Activated CD4-positive, alpha-beta T cell treated with anti-CD3 and anti-CD28 coated beads, Interleukin-10, Interleukin-2, amounts not matched to agents 100 ng/mL and 50 ng/mL, durations not matched to agents 16 hours and 8 hours (primary cell): ENCODE measurements around the gene AOC3.

Experiments
- DNase-seq: peaks from one replicate; pipeline ENCODE4 v3.0.0-alpha.2; 2020

The AOC3 gene, protein sequence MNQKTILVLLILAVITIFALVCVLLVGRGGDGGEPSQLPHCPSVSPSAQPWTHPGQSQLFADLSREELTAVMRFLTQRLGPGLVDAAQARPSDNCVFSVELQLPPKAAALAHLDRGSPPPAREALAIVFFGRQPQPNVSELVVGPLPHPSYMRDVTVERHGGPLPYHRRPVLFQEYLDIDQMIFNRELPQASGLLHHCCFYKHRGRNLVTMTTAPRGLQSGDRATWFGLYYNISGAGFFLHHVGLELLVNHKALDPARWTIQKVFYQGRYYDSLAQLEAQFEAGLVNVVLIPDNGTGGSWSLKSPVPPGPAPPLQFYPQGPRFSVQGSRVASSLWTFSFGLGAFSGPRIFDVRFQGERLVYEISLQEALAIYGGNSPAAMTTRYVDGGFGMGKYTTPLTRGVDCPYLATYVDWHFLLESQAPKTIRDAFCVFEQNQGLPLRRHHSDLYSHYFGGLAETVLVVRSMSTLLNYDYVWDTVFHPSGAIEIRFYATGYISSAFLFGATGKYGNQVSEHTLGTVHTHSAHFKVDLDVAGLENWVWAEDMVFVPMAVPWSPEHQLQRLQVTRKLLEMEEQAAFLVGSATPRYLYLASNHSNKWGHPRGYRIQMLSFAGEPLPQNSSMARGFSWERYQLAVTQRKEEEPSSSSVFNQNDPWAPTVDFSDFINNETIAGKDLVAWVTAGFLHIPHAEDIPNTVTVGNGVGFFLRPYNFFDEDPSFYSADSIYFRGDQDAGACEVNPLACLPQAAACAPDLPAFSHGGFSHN

GRCh38 chr17:42850954-42851353 is at the start of gene AOC3:
TSS of gene AOC3 (plus strand) at chr17:42851199. CDS start at chr17:42851344, 145 bp downstream.
- DNase-seq, result no peak

GRCh38 chr17:42803074-42803883 is 47.7 kb upstream of the AOC3 start:
- no peak for DNase-seq

DNA sequence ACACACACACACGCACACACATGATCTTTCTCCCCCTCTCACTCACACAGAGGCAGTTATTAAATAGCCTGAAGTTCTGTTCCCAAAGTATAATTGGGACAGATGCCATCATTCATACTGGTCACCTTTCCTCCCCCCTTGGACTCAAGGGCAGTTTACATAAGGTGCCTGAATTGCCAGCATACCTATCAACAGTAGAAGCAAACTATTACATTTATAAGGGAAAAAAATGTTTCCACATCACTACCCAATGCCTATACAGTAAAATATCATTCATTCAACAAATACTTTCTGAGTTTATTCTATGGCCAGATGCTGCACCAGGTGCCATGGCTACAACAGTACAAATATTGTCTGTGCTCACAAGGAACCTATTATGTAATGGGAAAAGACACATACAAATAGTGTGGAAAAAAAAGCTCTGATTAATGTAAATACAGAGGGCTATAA is 46.1 kb upstream of the AOC3 start:
- DNase-seq, result no peak

- no peak for DNase-seq
These were observed 44.8 kb upstream of the AOC3 start for GRCh38 chr17:42806249-42806648.

GRCh38 chr17:42809250-42809649 is 41.7 kb upstream of the AOC3 start:
- DNase-seq, result no peak

DNA sequence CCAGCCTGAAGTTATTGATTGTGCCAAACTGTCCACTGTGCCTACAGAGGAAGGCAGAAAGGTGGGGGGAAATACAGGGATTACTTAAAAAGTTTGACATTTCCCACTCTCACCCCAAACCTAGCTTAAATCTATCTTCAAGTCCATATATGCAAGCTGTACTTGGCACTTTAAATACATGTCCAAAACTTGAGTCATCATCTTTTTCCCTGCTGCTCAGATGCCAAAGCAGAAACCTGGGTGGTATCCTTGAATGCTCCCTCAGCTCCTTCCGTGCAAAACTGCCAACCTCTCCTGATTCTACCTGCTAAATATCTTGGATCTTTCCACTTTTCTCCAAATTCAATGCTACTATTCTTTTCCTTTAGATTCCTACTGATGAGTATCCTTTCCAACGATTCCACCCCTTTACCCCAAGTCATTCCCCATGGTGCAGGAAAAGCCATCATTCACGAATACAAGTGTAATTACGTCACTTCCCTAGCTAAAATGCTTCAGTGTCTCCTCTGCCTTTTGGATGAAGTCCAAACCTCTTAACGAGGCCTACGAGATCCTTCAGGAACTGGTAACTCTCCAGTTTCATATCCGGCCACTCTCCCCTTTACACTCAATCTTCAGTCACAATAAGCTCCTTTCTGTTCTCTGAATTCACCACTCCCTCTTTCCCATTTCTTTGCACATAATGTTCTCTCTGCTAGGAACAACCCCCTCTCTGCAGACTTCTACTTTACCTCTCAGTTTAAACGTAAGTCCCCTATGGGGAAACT is 36.2 kb upstream of the AOC3 start:
- DNase-seq, result no peak

DNA sequence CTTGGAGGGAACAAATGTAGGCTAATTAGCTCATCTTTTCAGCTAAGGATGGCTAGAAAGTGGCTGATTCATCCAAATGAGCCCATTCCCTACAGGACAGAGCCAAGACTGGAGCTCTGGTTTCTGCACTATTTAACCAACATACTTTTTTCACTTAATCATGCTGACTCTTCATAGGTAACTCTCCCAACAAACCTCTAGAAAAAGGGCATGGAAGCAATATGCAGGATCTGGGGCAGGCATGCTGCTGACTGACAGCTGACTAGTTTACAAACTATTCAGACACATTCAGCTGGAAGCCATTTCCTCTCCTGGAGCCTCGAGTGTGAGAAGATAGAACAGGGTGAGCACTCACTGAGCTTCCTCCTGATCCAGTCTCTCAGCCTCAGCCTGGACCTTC is 33.1 kb upstream of the AOC3 start:
- DNase-seq, result no peak

- no peak for DNase-seq
These were observed 32.6 kb upstream of the AOC3 start for GRCh38 chr17:42818379-42818778.

DNA sequence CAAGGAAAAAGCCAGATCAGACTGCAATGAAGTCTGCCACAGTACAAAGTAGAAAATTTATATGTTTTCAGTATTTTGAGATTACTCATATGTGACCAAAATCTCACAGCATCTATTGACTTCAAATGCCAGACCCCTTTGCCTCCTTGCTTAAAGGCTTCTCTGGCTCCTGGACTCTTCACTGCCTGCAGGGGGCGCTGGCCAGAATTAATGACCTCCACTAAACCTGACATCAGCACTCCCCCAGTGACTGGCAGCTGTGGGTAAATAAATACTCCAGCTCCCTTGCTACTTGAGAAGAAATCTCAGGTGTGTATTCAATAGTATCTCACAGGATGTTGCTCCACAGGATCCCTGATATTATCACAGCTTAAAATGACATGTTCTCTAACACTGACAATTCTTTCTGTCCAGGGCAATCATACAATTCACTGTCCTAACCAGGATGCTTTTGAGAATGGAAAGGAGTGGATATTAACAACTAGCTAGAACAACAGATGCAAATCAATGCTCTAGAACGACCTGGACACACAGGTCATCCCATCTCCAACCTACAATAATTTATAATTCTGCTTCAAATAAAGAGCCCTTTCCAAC is 31.0 kb upstream of the AOC3 start:
- DNase-seq, result peak; percentile 76

GRCh38 chr17:42821176-42821575 is 29.8 kb upstream of the AOC3 start:
- DNase-seq, result no peak

DNA sequence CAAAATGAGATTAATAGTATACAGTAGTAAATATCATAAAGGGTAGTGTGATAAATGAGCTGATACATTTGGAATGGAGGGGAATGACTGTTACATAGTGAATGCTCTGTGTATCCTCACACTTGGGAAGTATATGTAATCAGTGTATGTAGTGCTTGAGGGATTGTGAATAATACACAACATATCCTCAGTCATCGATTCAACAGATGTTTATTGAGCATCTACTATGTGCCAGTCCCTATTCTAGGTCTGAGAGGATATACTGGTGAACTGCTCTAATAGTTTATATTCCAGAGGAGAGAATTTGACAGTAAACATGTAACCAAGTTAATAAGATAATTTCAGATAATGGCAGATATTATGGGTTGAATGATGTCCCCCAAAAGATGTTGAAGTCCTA is 23.5 kb upstream of the AOC3 start:
- DNase-seq, result no peak

- no peak for DNase-seq
These were observed 20.0 kb upstream of the AOC3 start for GRCh38 chr17:42830971-42831370.

GRCh38 chr17:42832213-42832933 is 18.6 kb upstream of the AOC3 start:
- DNase-seq, result no peak

DNA sequence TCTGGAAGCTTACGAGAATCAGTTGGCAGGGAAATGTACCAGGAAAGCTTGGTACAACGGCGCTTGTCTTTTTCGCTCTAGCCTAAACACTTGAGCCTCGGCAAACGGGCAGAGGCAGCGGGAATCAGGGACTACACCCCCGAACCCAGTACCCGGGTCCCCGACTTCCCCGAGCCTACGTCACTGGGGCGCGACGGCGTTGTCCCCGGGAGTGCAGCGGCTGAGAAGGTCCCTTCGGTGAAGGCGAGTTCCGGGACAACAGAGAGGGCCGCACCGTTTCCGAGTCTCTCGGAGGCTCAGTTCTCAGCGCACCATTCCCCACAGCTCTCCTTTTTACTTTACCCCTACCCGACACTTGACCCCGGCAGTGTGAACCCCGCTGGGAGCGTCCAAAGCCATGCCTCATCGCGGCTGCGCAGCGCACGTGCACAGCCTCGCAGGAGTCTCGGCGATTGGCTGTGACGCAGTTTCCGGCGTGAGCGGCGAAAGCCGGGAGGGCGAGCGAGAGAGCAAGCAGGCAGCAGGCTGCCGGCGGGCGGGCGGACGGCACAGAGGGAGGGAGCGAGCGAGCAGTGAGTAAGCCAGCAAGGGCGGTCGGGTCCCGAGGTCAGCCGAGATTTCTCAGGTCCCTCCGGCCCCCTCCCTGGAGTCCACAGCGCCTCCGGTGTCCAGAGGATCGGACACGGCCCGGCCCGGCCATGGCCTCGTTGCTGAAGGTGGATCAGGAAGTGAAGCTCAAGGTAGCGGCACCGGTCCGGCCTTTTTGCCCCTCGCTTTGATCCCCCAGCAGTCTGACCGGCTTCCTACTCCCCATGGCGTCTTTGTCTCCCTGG is 17.8 kb upstream of the AOC3 start, which contains the start of gene PSME3:
PSME3 (plus strand) TSS at position 464 of the 833 bp plus-strand sequence; CDS start at position 699, 235 bp downstream.
- DNase-seq, result peak; percentile 94

DNA sequence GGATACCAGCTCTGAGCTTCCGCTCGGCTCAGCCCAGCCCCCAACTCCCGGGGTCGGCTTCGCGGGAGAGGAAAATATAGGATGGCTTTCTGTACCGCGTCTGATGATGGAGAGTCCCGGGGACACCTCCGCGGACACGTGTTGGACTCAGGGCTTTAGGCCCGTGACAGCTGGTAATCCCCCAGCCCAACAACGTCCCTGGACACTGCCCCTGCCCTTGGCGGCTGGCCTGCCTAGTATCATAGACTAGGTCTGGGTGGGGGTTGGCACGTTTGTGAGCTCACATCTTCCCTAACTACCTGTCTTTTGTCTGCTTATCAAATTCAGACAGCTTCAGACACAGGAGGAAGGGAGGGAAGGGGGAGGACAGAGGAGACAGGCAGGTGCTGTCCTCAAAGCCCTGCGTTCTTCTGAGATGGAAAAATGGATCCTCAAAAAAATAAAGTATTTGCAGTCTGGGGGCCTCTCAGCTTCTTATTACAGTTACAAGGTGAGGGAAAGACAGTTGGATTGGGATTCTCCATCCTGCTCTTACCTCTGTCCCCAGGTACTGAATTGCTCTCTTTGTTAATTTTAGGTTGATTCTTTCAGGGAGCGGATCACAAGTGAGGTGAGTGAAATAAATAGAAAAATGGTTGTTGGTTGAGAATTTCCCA is 17.1 kb upstream of the AOC3 start:
- no peak for DNase-seq

- DNase-seq, result no peak
These were observed 15.3 kb upstream of the AOC3 start for GRCh38 chr17:42835732-42836131.

DNA sequence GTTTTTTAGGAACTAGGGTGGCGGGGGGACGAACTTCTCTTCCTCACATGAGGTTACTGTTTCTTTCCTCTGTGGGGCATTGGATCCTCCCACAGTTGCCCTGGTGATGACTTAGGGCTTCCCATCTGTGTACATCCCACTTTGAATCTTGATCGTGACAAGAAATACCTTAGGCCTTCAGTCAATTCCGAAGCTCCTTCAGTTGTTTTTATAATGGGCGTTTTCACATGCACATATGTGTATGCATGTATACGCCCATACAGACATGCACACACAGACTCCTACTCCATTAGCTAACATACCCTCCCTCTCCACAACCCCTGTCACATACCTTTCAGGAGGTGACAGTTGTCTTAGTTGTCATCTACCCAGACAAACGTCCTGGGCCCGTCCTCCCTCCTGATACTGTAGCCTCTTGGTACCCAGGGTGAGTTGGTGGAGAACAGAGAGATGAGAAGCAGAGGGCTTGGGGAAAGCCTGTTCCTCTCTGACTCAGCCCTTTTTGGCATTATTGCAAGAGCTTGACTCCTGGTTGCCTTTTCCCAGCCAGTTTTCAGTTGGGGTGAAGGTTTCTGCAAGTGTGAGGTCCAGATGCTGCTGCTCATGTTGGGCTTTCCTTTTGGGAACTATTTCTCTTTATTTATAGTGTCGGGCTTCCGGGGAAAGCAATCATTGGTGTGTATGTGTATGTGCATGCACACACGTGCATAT is 8.9 kb upstream of the AOC3 start:
- DNase-seq, result no peak

GRCh38 chr17:42843358-42843934 is 7.6 kb upstream of the AOC3 start:
- peak; percentile 13 for DNase-seq

- DNase-seq, result no peak
These were observed 6.7 kb upstream of the AOC3 start, which contains the start of gene AOC2 for GRCh38 chr17:42844271-42844670. TSS of gene AOC2 (plus strand) at chr17:42844580. CDS start at chr17:42844627, 47 bp downstream.
